Esophagus muscularis mucosa (tissue), 4 donors: Measurements from ENCODE around the gene UTP3.

ENCODE experiments used
- CTCF ChIP-seq, 3 experiments: fragments of 200-600 bp in 2 of 3; fragments of 450-650 bp in 1 of 3; sonication (generic) in 2 of 3; IDR thresholded peaks; one replicate each; pipeline ENCODE4 v1.5.1; 2017 to 2019; ENCODE audit warnings: antibody characterized with exemption in 3 of 3, mild to moderate bottlenecking in 2 of 3, moderate library complexity in 1 of 3
- EP300 ChIP-seq: sonication (generic); formaldehyde crosslinking; IDR thresholded peaks from one replicate; pipeline ENCODE4 v1.6.1; 2017; ENCODE audit warnings: antibody characterized with exemption
- POLR2A ChIP-seq: fragments of 450-650 bp; IDR thresholded peaks from one replicate; pipeline ENCODE4 v1.6.1; 2017; ENCODE audit warnings: antibody characterized with exemption, moderate library complexity, mild to moderate bottlenecking, low read depth
- POLR2AphosphoS5 ChIP-seq, 2 donors: sonication (generic); formaldehyde crosslinking; IDR thresholded peaks; one replicate each; pipeline ENCODE4 v1.6.1; 2017; ENCODE audit warnings: antibody characterized with exemption in 2 of 2

- TF ChIP-seq POLR2A (no peak), POLR2AphosphoS5 (IDR thresholded peaks at IDR 0.05) (peak in 1 of 2 donors; percentile 24), CTCF (IDR thresholded peaks at IDR 0.05) (peak; percentile 10 to 43 (median 43)), EP300 (no peak)
Observed at GRCh38 chr4:70704215-70704930, 16.0 kb downstream of the UTP3 start.
